NB4 (cell line): ENCODE results near the gene BUD31.
"Not testable (repeated sequence)": the region's sequence is repeated elsewhere in the genome, so short reads cannot be mapped to it uniquely, and the experiment has no call there.

Experiments
- DNase-seq: peaks from one replicate; pipeline ENCODE4 v3.0.0; 2010; ENCODE audit warnings: low read depth
- H3K4me3 ChIP-seq: one replicate; pipeline ENCODE4 v1.5.1; 2011; ENCODE audit warnings: mild to moderate bottlenecking, low read depth, low read length, moderate library complexity
- CTCF ChIP-seq: IDR thresholded peaks from one replicate; pipeline ENCODE4 v1.5.1; 2012; ENCODE audit warnings: low read depth, low read length
- MAX ChIP-seq: IDR thresholded peaks from 2 replicates; pipeline ENCODE4 v1.6.1; 2011; ENCODE audit warnings: low read depth, low read length
- MYC ChIP-seq: IDR thresholded peaks from 2 replicates; pipeline ENCODE4 v1.6.1; 2011; ENCODE audit warnings: low read depth, low read length
- POLR2A ChIP-seq: IDR thresholded peaks from 2 replicates; pipeline ENCODE4 v1.6.1; 2011; ENCODE audit warnings: mild to moderate bottlenecking; ENCODE audit not compliant: insufficient read length; ENCODE audit errors: extremely low read depth

BUD31 gene

GRCh38 chr7:99374111-99375064 is 34.4 kb upstream of the BUD31 start, which contains the start of gene ARPC1B:
Gene ARPC1B, plus strand, starts transcription at chr7:99374730. Its CDS starts 10,985 bp downstream, at chr7:99385715.
- peak; percentile 94 for DNase-seq
- H3K4me3 ChIP-seq = peak within 1 kb of the TSS; percentile 63
- TF ChIP-seq MAX (peak; percentile 31; the same call in 1 of the 2 replicates), POLR2A (no peak), MYC (peak; percentile 57), CTCF (no peak)

- H3K4me3 ChIP-seq = peak overlapping the region; percentile 63
- TF ChIP-seq MYC (no peak), MAX (0 out of 2 replicates have a peak, but pooled peaks have one; percentile 16), CTCF (no peak), POLR2A (peak; percentile 48)
- peak; percentile 90 for DNase-seq
Observed at GRCh38 chr7:99375070-99375807, 33.5 kb upstream of the BUD31 start.

GRCh38 chr7:99379043-99379577 is 29.7 kb upstream of the BUD31 start:
- peak; percentile 97 for DNase-seq
- peak overlapping the region; percentile 77 for H3K4me3 ChIP-seq
- TF ChIP-seq POLR2A (no peak), MAX (peak; percentile 77), MYC (peak; percentile 80), CTCF (no peak)

GRCh38 chr7:99379693-99380031 is 29.1 kb upstream of the BUD31 start:
- not testable (repeated sequence) for DNase-seq
- H3K4me3 ChIP-seq = peak overlapping the region; percentile 77

GRCh38 chr7:99380032-99380822 is 28.5 kb upstream of the BUD31 start:
- no peak; the same call in 1 of the 2 replicates for TF ChIP-seq MAX
- TF ChIP-seq CTCF = no peak
- TF ChIP-seq MYC = peak; percentile 20; the same call in 1 of the 2 replicates
- peak overlapping the region; percentile 77 for H3K4me3 ChIP-seq
- DNase-seq = peak; percentile 99
